NT2/D1 (cell line): Measurements from ENCODE around the gene SLC9C2.
"Not testable (repeated sequence)": the region's sequence is repeated elsewhere in the genome, so short reads cannot be mapped to it uniquely, and the experiment has no call there.

Experiments
- SUZ12 ChIP-seq: IDR thresholded peaks from 2 replicates; pipeline ENCODE4 v1.6.1; 2011; ENCODE audit not compliant: insufficient read length, insufficient read depth; ENCODE audit errors: extremely low read depth
- YY1 ChIP-seq: IDR thresholded peaks from 2 replicates; pipeline ENCODE4 v1.6.1; 2011; ENCODE audit not compliant: insufficient read length, insufficient read depth
- ZNF274 ChIP-seq: IDR thresholded peaks from 2 replicates; pipeline ENCODE4 v1.6.1; 2011; ENCODE audit warnings: mild to moderate bottlenecking, low read depth, low read length

DNA sequence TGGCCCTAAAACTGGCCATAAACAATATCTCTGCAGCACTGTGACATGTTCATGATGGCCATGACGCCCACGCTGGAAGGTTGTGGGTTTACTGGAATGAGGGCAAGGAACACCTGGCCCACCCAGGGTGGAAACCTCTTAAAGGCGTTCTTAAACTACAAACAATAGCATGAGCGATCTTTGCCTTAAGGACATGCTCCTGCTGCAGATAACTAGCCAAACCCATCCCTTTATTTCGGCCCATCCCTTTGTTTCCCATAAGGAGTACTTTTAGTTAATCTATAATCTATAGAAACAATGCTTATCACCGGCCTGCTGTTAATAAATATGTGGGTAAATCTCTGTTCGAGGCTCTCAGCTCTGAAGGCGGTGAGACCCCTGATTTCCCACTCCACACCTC lies 109.7 kb downstream of the SLC9C2 start:
- not testable (repeated sequence) for TF ChIP-seq YY1, ZNF274, SUZ12
